ENCODE data around the gene IPO13.

Gene IPO13

DNA sequence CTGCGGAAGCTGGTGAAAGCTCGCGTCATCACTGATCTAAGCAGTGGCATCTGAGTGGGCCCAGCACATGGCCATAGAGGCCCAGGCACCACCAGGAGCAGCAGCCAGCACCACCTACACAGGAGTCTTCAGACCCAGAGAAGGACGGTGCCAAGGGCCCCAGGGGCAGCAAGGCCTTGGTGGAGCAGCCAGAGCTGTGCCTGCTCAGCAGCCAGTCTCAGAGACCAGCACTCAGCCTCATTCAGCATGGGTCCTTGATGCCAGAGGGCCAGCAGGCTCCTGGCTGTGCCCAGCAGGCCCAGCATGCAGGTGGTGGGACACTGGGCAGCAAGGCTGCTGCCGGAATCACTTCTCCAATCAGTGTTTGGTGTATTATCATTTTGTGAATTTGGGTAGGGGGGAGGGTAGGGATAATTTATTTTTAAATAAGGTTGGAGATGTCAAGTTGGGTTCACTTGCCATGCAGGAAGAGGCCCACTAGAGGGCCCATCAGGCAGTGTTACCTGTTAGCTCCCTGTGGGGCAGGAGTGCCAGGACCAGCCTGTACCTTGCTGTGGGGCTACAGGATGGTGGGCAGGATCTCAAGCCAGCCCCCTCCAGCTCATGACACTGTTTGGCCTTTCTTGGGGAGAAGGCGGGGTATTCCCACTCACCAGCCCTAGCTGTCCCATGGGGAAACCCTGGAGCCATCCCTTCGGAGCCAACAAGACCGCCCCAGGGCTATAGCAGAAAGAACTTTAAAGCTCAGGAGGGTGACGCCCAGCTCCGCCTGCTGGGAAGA, 16.4 kb upstream of the IPO13 start:
- DNase-seq = no peak

DNA sequence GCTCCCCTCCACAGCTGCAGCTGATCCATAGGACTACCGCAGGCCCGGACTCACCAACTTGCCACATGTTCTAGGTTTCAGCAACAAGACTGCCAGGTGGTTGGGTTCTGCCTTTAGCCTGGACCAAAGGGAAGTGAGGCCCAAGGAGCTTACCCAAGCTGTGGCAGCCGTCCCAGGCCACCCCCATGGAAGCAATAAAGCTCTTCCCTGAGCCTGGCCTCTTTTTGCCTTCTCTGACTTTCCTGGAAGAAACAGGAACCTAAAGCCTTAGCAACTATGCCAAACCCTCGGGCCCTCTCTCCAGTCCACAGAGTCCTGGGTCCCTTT, 15.8 kb upstream of the IPO13 start:
- no peak for DNase-seq

DNA sequence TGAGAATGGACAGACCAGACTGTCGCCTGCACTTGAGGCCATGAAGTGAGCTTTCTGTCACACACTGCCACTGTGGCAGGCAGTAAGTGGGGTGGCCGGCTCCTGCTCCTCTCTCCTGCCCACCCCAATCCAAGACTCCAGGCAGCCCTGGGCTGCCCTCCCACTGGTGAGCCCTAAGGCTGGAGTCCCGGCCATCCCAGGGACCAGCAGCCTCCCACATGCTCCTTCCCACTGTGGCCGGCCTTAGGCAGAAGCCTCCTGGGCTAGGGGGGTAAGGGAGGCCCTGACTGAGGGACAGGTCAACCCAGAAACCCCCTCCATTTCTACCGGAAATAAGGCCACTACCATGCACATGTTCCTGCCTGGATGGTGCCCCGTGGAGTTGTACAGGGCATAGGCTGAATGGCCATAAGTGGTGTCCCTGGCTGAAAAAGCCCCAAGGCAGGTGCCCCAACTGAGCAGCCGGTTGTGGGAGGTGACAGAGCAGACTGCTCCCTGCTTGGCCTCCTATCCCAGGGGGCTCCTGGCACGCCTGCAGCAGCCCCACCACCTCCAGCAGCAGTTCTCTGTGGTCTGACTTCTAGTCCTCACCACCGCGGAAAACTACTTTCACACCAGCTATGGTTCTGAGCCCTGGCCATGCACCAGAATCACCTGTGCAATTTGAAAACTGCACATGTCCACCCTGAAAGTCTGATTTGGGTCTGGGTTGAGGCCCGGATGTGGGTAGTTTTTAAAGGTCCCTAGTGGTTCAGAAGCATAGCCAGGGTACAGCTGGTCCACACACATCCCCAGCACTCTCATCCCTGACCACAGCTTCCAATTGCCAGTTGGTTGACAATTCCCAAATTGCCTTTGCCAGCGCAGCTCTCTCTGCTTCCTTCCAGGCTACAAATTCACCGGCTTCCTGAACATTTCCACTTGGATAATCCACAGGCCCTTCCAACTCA, 14.8 kb upstream of the IPO13 start:
- DNase-seq = no peak

DNA sequence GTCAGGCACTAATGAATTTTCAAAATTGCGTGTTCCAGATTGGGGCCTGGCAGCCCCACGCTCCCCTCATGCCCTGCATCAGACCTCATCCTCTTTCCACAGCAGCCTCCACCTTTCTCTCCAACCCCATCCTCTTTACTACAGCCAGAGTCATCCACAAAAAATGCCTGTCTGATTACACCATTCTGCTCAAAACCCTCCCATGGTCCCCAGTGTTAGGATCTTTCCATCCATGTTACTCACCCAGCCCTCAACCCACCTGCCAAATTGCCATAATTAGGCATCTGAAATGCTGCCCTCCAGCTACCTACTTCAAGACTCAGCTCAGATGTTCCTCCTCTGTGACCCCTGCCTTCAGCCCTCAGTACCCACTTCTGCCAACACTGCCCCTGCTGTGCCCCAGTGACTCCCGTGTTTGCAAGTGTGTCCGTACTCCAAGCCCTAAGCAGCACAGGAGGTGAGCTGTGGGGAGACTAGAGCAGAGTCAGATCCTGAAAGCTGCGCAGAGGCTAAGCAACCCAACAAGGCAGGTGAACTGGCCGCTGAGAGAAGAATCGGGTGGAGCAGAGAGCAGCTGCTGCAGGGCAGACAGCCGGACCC, 13.9 kb upstream of the IPO13 start:
- no peak for DNase-seq

GRCh38 chr1:43933386-43934100, 13.2 kb upstream of the IPO13 start, which contains the start of gene ARTN:
Gene ARTN (plus strand): TSS chr1:43933801. CDS start chr1:43935657, 1,856 bp downstream.
- no peak for DNase-seq

DNA sequence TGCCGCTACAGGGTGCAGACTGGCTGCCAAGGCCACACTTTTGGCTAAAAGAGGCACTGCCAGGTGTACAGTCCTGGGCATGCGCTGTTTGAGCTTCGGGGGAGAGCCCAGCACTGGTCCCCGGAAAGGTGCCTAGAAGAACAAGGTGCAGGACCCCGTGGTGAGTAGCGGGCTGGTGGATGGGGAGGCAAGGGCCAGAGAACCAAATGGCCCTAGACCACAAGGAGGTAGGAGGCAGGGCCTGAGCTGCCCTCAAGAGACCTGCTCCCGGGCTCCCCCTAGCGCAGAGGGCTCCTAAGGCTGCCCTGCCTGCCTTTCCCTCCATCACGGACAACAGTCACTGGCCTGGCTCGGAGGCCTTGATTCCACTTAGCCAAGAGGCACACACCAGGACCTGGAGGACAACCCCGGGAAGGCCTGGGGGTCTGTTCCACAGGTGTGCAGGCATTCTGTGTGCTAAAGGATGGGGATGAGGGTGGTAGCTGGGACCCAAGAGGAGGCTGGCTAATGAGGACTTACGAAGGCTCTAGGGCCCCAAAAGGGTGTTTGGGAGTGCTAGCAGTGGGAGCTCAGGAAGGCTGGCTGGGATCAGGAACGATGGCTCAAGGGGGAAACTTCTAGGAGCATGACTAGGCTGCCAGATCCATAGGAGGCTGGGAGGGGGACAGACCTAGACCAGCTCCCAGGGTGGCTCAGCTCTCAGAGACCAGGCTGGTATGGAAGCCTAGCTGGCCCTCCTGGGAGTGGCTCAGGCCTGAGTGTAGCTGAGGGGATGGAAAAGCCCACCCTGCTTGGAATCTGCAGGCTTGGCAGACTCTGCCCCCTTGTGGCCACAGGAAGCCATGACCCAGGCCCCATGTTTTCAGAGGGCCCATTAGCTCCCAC, 12.4 kb upstream of the IPO13 start:
- DNase-seq = peak; percentile 30 to 42

DNA sequence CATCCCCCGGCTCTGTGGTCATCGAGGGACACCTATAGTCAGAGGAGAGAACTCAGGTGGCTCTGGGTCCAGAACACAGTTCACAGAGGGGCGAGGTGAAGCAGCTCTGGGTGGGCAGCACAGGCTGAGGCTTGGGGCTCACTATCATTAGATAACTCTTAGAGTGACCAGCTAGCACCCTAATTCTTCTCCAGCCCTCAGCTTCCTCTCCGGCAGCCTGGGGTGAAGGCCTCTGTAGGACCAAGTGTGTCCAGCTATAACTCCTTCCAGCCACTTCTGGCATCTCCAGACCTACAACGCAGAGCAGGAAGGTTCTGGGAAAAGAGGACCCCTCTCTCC, 11.8 kb upstream of the IPO13 start:
- no peak for DNase-seq

- no peak for DNase-seq
These were observed 10.9 kb upstream of the IPO13 start for GRCh38 chr1:43935711-43936427.

DNA sequence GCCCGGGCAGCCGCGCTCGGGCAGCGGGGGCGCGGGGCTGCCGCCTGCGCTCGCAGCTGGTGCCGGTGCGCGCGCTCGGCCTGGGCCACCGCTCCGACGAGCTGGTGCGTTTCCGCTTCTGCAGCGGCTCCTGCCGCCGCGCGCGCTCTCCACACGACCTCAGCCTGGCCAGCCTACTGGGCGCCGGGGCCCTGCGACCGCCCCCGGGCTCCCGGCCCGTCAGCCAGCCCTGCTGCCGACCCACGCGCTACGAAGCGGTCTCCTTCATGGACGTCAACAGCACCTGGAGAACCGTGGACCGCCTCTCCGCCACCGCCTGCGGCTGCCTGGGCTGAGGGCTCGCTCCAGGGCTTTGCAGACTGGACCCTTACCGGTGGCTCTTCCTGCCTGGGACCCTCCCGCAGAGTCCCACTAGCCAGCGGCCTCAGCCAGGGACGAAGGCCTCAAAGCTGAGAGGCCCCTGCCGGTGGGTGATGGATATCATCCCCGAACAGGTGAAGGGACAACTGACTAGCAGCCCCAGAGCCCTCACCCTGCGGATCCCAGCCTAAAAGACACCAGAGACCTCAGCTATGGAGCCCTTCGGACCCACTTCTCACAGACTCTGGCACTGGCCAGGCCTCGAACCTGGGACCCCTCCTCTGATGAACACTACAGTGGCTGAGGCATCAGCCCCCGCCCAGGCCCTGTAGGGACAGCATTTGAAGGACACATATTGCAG, 10.2 kb upstream of the IPO13 start:
- no peak for DNase-seq

- DNase-seq = no peak
These were observed 9.4 kb upstream of the IPO13 start for GRCh38 chr1:43937179-43937865.

DNA sequence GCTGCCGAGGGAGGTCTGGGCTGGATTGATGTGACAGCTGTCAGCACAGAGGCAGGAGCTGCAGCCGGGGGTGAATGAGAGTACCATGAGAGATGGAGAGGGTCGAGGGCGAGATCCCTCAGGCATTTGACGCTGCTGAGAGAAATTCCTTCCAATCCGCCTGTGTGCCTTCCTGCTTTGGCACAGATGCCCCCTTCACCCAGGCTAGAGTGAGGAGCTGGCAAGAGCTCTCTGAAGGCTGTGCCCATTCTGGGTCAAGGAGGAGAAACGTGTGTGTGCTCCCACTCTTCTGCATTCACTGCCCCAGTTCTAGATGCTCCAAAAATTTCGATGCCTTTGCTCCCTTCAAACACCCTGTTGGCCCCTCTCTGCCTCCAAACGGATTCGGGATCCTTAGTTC, 8.4 kb upstream of the IPO13 start:
- no peak for DNase-seq

GRCh38 chr1:43938892-43939587, 7.7 kb upstream of the IPO13 start:
- no peak for DNase-seq

GRCh38 chr1:43942411-43942810, 4.3 kb upstream of the IPO13 start:
- no peak for DNase-seq

DNA sequence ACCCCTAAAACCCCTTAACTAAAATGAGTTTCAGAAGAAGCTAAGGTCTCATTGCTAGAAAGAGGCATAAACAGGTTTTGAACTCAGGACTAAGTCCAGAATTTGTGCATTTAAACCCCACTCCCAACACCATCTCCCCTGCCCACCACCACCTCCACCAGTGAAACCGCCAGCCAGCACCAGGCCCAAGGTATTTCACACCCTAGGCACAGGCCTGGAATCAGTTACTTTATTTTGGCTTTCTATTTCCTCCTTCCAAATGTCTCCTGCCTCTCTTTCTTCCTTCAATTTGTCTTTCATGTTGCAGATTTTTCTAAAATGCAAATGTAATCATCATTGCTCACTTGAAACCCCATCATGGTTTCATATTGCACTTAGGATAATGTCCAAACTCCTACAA, 1.9 kb upstream of the IPO13 start:
- DNase-seq = no peak

DNA sequence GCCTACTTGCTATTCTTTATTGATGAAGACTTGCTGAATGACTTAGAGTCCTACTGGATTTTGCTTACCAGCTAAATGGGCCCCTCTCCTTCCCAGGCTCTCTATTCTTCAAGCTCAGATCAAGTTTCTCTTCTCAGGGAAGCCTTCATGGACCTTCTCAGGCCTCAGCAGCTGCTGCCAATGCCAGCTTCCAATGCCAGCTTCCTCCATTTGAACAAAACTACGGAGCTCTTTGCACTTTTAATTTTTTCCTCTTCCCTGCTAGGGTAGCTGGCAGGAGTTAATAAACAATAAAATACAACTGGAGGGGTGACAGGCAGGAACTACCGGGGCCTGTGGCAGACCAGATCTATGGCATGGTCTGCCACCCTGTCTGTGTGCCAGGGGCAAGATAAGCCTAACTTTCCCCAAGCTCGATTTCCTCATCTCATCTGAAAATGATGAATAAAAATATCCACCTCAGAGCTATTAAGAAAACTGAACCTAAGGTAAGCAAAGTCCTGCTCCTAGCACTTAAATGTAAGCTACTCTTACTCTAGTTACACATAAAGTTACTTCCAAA, 995 bp upstream of the IPO13 start:
- DNase-seq = no peak

GRCh38 chr1:43947061-43947873, 517 bp downstream of the IPO13 start:
- DNase-seq = peak in 1 of 2 experiments; percentile 9

DNA sequence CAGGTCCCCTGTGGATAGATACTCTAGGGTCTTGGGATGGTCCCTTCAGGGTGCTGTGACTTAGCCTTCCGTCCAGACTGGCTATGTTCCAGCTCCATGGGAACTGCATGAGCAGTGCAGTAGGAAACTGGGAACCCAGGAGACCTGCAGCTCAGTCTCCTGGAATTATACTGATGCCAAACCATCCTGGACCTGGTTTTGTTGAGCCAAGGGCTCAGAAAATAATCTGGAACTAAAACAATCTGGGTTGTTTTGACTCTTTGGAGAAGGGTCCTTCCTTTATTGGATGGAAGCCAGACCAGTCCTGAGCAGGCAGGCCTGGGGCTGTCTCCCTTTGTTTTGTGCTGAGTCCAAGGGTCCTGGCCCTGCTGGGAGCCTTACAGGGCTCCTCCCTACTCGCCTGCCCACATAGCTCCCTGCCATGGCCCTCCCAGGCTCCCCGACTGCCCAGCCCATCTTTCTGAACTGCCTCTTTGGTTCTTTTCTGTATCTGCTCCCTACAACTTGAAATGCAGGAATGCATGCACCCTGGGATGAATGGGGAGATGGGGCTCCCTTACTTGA, 1.2 kb downstream of the IPO13 start:
- DNase-seq = no peak

- no peak for DNase-seq
These were observed 2.9 kb downstream of the IPO13 start for GRCh38 chr1:43949678-43950077.

All from activated CD4-positive, alpha-beta T cell treated with anti-CD3 and anti-CD28 coated beads, Interleukin-2, amount 50 U/mL, for 4 hours (primary cell).